ENCODE results near the gene SBNO1.
"Not testable (repeated sequence)": the region's sequence is repeated elsewhere in the genome, so short reads cannot be mapped to it uniquely, and the experiment has no call there.

Gene SBNO1

DNA sequence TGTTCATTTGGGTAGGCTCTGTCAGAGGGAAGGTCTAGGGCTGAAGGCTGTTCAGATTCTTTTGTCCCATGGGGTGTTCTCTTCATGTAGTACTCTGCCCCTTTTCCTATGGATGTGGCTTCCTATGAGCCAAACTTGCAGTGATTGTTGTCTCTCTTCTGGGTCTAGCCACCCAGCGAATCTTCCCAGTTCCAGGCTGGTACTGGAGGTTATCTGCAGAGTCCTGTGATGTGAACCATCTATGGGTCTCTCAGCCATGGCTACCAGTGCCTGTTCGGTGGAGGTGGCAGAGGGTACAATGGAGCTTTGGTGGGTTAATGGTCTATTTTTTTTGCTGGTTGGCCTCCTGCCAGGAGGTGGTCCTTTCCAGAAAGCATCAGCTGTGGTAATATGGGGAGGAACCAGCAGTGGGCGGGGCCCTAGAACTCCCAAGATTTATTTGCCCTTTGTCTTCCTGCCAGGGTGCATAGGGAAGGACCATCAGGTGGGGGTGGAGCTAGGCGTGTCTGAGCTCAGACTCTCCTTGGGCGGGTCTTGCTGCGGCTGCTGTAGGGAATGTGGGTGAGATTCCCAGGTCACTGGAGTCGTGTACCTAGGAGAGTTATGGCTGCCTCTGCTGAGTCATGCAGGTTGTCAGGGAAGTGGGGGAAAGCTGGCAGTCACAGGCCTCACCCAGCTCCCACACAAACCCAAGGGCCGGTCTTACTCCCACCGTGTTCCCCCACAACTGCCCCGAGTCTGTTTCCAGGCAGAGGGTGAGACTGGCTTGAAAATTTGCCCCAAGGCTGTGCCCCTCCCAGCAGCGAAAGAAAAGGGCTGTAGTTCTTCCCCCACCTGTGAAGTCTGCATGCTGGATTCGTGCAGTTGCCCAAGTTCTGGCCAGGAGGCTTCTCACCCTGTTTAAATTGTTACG lies 113.9 kb downstream of the SBNO1 start:
- DNase-seq (ENCODE audit: low read depth in 1 of 2, low spot score in 1 of 2) = no peak

- not testable (repeated sequence) for DNase-seq (ENCODE audit: low read depth in 1 of 2, low spot score in 1 of 2)
These were observed 115.5 kb downstream of the SBNO1 start for GRCh38 chr12:123248996-123249741.

DNA sequence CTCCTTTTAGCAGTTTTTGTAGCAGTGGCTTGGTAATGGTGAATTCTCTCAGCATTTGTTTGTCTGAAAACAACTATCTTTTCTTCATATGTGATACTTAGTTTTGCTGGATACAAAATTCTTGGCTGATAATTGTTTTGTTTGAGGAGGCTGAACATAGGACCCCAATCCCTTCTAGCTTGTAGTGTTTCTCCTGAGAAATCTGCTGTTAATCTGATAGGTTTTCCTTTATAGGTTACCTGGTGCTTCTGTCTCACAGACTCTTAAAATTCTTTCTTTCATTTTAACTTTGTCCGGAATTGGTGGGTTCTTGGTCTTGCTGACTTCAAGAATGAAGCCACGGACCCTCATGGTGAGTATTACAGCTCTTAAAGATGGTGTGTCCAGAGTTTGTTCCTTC lies 116.5 kb downstream of the SBNO1 start:
- not testable (repeated sequence) for DNase-seq (ENCODE audit: low read depth in 1 of 2, low spot score in 1 of 2)

DNA sequence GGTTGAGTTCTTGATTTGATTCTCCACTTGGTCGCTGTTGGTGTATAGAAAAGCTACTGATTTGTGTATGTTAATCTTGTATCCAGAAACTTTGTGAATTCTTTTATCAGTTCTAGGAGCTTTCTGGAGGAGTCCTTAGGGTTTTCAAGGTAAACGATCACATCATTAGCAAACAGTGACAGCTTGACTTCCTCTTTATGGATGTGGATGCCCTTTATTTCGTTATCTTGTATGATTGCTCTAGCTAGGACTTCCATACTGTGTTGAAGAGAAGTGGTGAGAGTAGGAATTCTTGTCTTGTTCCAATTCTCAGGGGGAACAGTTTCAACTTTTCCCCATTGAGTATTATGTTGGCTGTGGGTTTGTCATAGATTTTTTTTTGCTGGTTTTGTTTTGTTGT lies 119.0 kb downstream of the SBNO1 start:
- no peak for DNase-seq (ENCODE audit: low read depth in 1 of 2, low spot score in 1 of 2)

DNA sequence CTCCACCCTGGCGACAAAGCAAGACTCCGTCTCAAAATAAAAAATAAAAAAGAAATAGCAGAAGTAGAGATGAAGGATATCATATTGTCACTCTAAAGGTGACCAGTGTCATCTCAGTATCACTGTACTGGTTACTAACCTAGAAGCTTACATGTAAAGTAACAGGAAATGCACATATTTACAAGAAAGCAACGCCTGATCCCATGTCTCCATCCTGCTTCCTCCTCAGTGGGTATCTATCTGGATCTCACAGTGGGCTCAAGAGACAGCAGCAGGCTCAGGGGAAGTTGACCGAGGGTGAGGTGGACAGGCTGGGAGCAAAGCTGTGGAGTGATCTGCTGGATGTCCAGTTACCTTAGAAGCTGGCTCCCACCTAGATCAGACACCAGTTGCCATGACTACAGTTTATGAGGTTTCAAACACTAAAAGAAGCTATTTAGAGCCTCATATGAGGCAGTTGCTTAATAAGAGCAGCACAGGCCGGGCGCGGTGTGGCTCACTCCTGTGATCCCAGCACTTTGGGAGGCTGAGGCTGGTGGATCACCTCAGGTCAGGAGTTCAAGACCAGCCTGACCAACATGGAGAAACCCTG lies 120.9 kb downstream of the SBNO1 start:
- no peak for DNase-seq (ENCODE audit: low read depth in 1 of 2, low spot score in 1 of 2)

DNA sequence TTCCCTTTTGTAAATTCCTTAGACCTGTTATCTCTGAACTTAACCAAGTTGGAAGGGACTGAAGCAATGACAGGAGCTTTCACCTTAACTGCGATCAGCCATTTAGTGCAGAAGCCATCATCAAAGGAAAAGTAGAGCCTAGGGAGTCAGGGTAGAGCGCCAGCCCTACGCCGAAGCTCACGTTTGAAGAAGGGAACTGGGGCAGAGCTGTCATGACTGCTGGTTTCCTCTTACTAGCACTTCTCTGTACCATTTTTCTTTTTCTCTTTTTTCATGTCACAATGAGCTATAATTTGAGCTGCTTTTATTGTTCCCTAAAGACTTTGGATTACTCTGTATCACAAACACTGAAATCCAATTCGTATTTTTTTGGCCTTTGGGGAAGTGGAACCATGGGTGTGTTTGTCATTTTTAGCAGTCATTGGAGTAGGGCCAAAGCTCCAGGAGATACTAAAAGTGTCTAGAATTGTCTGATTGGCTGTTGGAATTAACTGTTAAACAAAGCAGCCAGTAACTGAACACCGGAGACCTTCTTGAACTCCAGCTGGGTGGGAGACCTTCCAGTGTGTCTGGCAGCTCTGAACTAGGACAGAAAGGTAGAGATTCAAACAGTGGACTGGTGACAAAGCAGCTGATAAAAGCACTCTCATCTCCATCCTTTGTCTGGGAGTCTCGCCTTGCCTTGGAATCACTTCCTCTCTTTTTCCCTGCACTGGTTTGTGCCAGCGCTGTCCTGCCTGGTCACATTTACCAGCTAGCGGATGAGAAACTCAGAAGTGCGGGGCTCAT lies 122.3 kb downstream of the SBNO1 start:
- no peak for DNase-seq (ENCODE audit: low read depth in 1 of 2, low spot score in 1 of 2)
